A673 (cell line): Measurements from ENCODE around the gene FASN. TPM values are rescaled to one million over a fixed set of nuclear protein-coding genes. Genes with fewer than 3 reads are reported as not detected.

Source experiments
- BruUV-seq: library from RNA; stranded (reverse); fragments of 400-500 nt; replicated peaks from 2 replicates; lab custom pipeline; 2021; lab: Mats Ljungman, UMichigan
- CTCF ChIA-PET: fragments of 300-600 bp; sonication (Branson Sonifier 250); formaldehyde crosslinking; loops from one replicate; lab custom pipeline; 2022; ENCODE audit warnings: antibody characterized with exemption; lab: Charles Lee
- POLR2A ChIA-PET: fragments of 300-600 bp; sonication (Branson Sonifier 250); formaldehyde crosslinking; loops from one replicate; lab custom pipeline; 2022; ENCODE audit warnings: antibody characterized with exemption; ENCODE audit not compliant: low non-redundant PET; lab: Charles Lee
- DNase-seq: peaks from one replicate; pipeline ENCODE4 v3.0.0-alpha.2; 2015; ENCODE audit warnings: low spot score
- H3K27ac ChIP-seq: fragments of 200-600 bp; sonication (generic); 2 replicates; pipeline ENCODE4 v1.5.1; 2016; ENCODE audit warnings: mixed run types, low read depth, mild to moderate bottlenecking, mixed read lengths, antibody characterized with exemption, low read length; ENCODE audit not compliant: poor library complexity, severe bottlenecking
- H3K27me3 ChIP-seq: fragments of 200-600 bp; sonication (generic); replicated peaks from 2 replicates; pipeline ENCODE4 v1.6.1; 2017; ENCODE audit warnings: mixed run types, low read depth, mild to moderate bottlenecking, mixed read lengths, antibody characterized with exemption, low read length; ENCODE audit not compliant: insufficient read depth, poor library complexity
- H3K36me3 ChIP-seq: fragments of 200-600 bp; sonication (generic); 2 replicates; pipeline ENCODE4 v1.6.1; 2016; ENCODE audit warnings: mixed run types, mild to moderate bottlenecking, mixed read lengths, antibody characterized with exemption, low read length; ENCODE audit not compliant: insufficient read depth, poor library complexity, severe bottlenecking
- H3K4me1 ChIP-seq: fragments of 200-600 bp; sonication (generic); 2 replicates; pipeline ENCODE4 v1.6.1; 2017; ENCODE audit warnings: mixed run types, mild to moderate bottlenecking, mixed read lengths, antibody characterized with exemption, low read length; ENCODE audit not compliant: insufficient read depth, poor library complexity, severe bottlenecking
- H3K4me3 ChIP-seq: fragments of 200-600 bp; sonication (generic); 2 replicates; pipeline ENCODE4 v1.5.1; 2016; ENCODE audit warnings: low read depth, mixed run types, mild to moderate bottlenecking, mixed read lengths, low read length; ENCODE audit not compliant: poor library complexity, severe bottlenecking
- H3K9me3 ChIP-seq: fragments of 200-600 bp; sonication (generic); 2 replicates; pipeline ENCODE4 v1.6.1; 2016; ENCODE audit warnings: mixed run types, low read depth, mild to moderate bottlenecking, mixed read lengths, antibody characterized with exemption, low read length; ENCODE audit not compliant: poor library complexity, severe bottlenecking
- EZH2 ChIP-seq: fragments of 200-600 bp; sonication (generic); IDR thresholded peaks from 2 replicates; pipeline ENCODE4 v1.6.1; 2017; ENCODE audit warnings: borderline replicate concordance, low read depth, mild to moderate bottlenecking, mixed read lengths, antibody characterized with exemption, low read length; ENCODE audit not compliant: poor library complexity, severe bottlenecking
- intact Hi-C: fragments of 100-400 bp; cut with micrococcal nuclease; formaldehyde crosslinking; loops from one replicate; pipeline ENCODE4 v1.10.0; 2022; ENCODE audit not compliant: unreplicated experiment
- total RNA-seq: library from RNA; stranded (reverse); gene quantifications from 2 replicates; pipeline ENCODE4 v1.2.3, GENCODE V29; 2021
- TF ChIP-seq, protein P1 (sequence below): fragments of 300-800, 200-600 bp; sonication (generic); conservative IDR thresholded peaks from 2 replicates; pipeline ENCODE4 v1.5.1; 2017; ENCODE audit warnings: low read depth, mild to moderate bottlenecking, antibody characterized with exemption, low read length, moderate library complexity, mixed read lengths

The FASN gene
- total RNA-seq, 1 experiment from 2014 or later: 591 TPM

DNA sequence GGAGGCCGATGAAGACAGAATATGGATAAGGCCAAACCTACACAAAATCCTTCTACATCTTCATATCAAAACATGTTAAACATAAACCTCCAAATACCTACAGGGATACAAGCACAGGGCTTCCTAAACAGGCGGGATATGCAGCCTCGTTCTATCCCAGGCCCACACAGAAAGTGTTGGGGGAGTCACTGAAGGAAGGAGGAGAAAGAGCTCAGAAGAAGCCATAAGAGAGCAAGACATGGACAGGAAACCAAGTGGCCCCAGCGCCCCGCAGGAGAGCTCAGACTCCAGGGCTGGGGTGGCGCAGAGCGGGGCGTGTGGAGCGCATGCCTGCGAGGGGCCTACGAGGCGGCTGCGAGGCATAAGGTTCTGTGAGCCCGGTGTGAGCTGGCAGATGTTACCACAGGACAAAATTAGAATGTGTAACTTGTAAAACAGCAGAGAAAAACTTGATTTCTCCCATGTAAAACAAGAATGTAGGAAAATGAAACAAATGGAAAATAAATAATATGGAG is 11.0 kb upstream of the FASN start:
- POLR2A ChIA-PET: no interaction called here
- no peaks in the 10 kb centered on the region for H3K36me3 ChIP-seq
- no peak overlapping the region for H3K27ac ChIP-seq
- H3K4me3 ChIP-seq: no peak overlapping the region
- H3K27me3 ChIP-seq: no peaks in the 10 kb centered on the region
- TF ChIP-seq, protein P1, sequence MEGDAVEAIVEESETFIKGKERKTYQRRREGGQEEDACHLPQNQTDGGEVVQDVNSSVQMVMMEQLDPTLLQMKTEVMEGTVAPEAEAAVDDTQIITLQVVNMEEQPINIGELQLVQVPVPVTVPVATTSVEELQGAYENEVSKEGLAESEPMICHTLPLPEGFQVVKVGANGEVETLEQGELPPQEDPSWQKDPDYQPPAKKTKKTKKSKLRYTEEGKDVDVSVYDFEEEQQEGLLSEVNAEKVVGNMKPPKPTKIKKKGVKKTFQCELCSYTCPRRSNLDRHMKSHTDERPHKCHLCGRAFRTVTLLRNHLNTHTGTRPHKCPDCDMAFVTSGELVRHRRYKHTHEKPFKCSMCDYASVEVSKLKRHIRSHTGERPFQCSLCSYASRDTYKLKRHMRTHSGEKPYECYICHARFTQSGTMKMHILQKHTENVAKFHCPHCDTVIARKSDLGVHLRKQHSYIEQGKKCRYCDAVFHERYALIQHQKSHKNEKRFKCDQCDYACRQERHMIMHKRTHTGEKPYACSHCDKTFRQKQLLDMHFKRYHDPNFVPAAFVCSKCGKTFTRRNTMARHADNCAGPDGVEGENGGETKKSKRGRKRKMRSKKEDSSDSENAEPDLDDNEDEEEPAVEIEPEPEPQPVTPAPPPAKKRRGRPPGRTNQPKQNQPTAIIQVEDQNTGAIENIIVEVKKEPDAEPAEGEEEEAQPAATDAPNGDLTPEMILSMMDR: no peak
- no peak for TF ChIP-seq EZH2
- intact Hi-C loops: no loop called here
- DNase-seq: no peak
- CTCF ChIA-PET: no interaction called here
- H3K9me3 ChIP-seq: no peaks in the 10 kb centered on the region
- no TSS peak for BruUV-seq
- peaks cover 20% of the 10 kb centered on the region for H3K4me1 ChIP-seq

DNA sequence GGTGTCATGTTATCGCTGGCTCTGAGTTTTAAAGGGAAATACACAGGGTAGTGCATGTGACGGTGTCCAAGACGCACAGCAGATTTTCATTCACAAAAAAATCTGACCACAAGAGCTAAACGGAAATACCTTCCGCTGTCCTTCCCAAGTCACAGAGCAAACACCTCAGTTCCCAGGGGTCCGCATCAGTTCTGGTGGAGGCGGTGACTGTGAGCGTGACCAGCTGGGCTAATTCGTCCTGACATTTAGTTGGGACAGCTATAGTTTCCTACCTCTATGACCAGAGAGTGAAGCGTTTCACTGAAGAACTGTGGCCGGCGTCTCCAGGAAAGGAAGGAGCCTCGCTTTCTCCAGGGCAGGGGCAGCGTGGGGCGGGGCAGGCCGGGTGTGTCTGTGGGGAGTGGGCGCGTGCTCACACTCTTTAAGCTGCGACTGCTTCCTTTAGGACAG is 10.5 kb upstream of the FASN start:
- no peak overlapping the region for H3K27ac ChIP-seq
- TF ChIP-seq, protein P1: no peak
- TF ChIP-seq EZH2: no peak
- ChIA-PET CTCF (no interaction called here), POLR2A (interaction anchor here (0.5 kb wide), 1 partner anchor 28 kb away, joined by 8 read pairs; no protein-coding TSS in a partner anchor)
- BruUV-seq: no TSS peak
- no peaks in the 10 kb centered on the region for H3K36me3 ChIP-seq
- H3K4me1 ChIP-seq: peaks cover 20% of the 10 kb centered on the region
- H3K9me3 ChIP-seq: no peaks in the 10 kb centered on the region
- H3K27me3 ChIP-seq: no peaks in the 10 kb centered on the region
- H3K4me3 ChIP-seq: no peak overlapping the region
- no peak for DNase-seq
- intact Hi-C loops: no loop called here

DNA sequence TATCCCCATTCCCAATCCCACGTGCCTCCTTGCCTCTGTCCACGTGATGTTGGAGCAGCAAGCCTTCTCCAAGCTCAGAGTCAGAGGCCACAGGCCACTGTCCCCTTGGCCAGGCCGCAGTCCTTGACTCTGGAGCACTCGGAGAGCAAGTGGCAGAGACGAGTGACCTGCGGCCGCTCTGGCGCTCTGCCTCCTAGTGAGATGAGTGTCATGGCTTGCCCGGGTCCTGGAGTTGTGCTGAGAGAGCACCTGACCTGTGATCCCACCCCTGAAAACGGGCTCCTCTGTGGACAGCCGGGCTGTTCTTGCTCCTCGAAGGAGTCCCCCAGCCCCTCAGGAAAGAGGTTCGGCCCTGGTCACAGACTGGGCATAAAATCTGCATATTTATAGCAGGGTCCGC is 10.0 kb upstream of the FASN start:
- Histone ChIP-seq H3K4me1 (peaks cover 20% of the 10 kb centered on the region), H3K4me3 (no peak overlapping the region), H3K9me3 (no peaks in the 10 kb centered on the region), H3K27ac (no peak overlapping the region), H3K36me3 (no peaks in the 10 kb centered on the region), H3K27me3 (no peaks in the 10 kb centered on the region)
- intact Hi-C loops: no loop called here
- ChIA-PET CTCF (no interaction called here), POLR2A (interaction anchor here (0.5 kb wide), 1 partner anchor 29 kb away, joined by 8 read pairs; no protein-coding TSS in a partner anchor)
- DNase-seq: no peak
- no TSS peak for BruUV-seq
- no peak for TF ChIP-seq EZH2
- TF ChIP-seq, protein P1: no peak
